Naive thymus-derived CD4-positive, alpha-beta T cell (primary cell): ENCODE measurements around the gene C1orf198. TPM values are rescaled to one million over a fixed set of nuclear protein-coding genes. Genes with fewer than 3 reads are reported as not detected.

Experiments used
- ATAC-seq: fragments of 150-1000 bp; cut with Tn5 transposase; 2 replicates; pipeline ENCODE4 v1.10.0; 2021; ENCODE audit warnings: mild to moderate bottlenecking, moderate library complexity
- CTCF ChIA-PET: fragments of 350-600 bp; sonication (Branson Sonifier 250); formaldehyde crosslinking; loops from one replicate; lab custom pipeline; 2021; ENCODE audit warnings: antibody characterized with exemption; lab: Charles Lee
- POLR2A ChIA-PET: fragments of 350-600 bp; sonication (Branson Sonifier 250); formaldehyde crosslinking; loops from one replicate; lab custom pipeline; 2021; ENCODE audit warnings: antibody characterized with exemption, inconsistent platforms; lab: Charles Lee
- DNase-seq, 9 donors: peaks; one replicate each; pipeline versions ENCODE4 v3.0.0 to v3.0.0-alpha.2; 2020 to 2022; ENCODE audit warnings: mixed read lengths in 1 of 9
- H3K27ac ChIP-seq: one replicate; pipeline ENCODE4 v1.7.0; 2013; ENCODE audit warnings: mild to moderate bottlenecking, low read depth, low read length, moderate library complexity
- H3K27me3 ChIP-seq, 2 donors: one replicate each; pipeline ENCODE4 v1.7.0; 2013; ENCODE audit warnings: low read length in 2 of 2, mild to moderate bottlenecking in 2 of 2, moderate library complexity in 2 of 2; ENCODE audit not compliant: control insufficient read depth in 2 of 2, insufficient read depth in 2 of 2
- H3K36me3 ChIP-seq, 3 experiments: 1 replicate in 2 of 3; 2 replicates in 1 of 3; pipeline ENCODE4 v1.7.0; 2013; ENCODE audit warnings: low read length in 3 of 3, mild to moderate bottlenecking in 3 of 3, moderate library complexity in 1 of 3; ENCODE audit not compliant: insufficient read depth in 3 of 3, control insufficient read depth in 2 of 3
- H3K4me1 ChIP-seq, 2 donors: one replicate each; pipeline ENCODE4 v1.7.0; 2013; ENCODE audit warnings: low read length in 2 of 2, mild to moderate bottlenecking in 2 of 2, moderate library complexity in 1 of 2; ENCODE audit not compliant: control insufficient read depth in 2 of 2, insufficient read depth in 2 of 2
- H3K4me3 ChIP-seq: 2 replicates; pipeline ENCODE4 v1.7.0; 2013; ENCODE audit warnings: mild to moderate bottlenecking, low read length
- H3K9me3 ChIP-seq, 3 experiments: 1 replicate in 2 of 3; 2 replicates in 1 of 3; pipeline ENCODE4 v1.7.0; 2013; ENCODE audit warnings: low read length in 3 of 3; ENCODE audit not compliant: control insufficient read depth in 2 of 3
- H3K27ac Mint-ChIP-seq, 9 donors: one replicate each; pipeline ENCODE4 v1.8.0; 2020 to 2022; ENCODE audit warnings: mixed read lengths in 9 of 9, mild to moderate bottlenecking in 8 of 9, moderate library complexity in 5 of 9, inconsistent platforms in 2 of 9
- H3K27me3 Mint-ChIP-seq, 5 donors: one replicate each; pipeline ENCODE4 v1.8.0; 2021 to 2022; ENCODE audit warnings: mixed read lengths in 5 of 5, mild to moderate bottlenecking in 1 of 5
- H3K36me3 Mint-ChIP-seq, 5 donors: one replicate each; pipeline ENCODE4 v1.8.0; 2020 to 2022; ENCODE audit warnings: mixed read lengths in 5 of 5, mild to moderate bottlenecking in 3 of 5, inconsistent platforms in 1 of 5
- H3K4me1 Mint-ChIP-seq, 7 donors: one replicate each; pipeline ENCODE4 v1.8.0; 2020 to 2022; ENCODE audit warnings: mixed read lengths in 7 of 7, mild to moderate bottlenecking in 3 of 7, inconsistent platforms in 1 of 7
- H3K4me3 Mint-ChIP-seq, 10 donors: one replicate each; pipeline ENCODE4 v1.8.0; 2020 to 2022; ENCODE audit warnings: mild to moderate bottlenecking in 10 of 10, mixed read lengths in 10 of 10, moderate library complexity in 6 of 10, inconsistent platforms in 2 of 10
- H3K9me3 Mint-ChIP-seq, 11 donors: one replicate each; pipeline ENCODE4 v1.8.0; 2020 to 2022; ENCODE audit warnings: mixed read lengths in 11 of 11, mild to moderate bottlenecking in 4 of 11, inconsistent platforms in 1 of 11, moderate library complexity in 1 of 11
- intact Hi-C, 2 donors: fragments of 100-400 bp; cut with micrococcal nuclease; formaldehyde crosslinking; loops; one replicate each; pipeline ENCODE4 v1.15.1; 2023
- polyA plus RNA-seq, 2 donors: library from polyadenylated mRNA; unstranded; fragments of 300-500 nt; fragmentation: Illumina TruSeq; gene quantifications; one replicate each; pipeline ENCODE4 v1.2.3, GENCODE V29; 2021
- total RNA-seq, 6 experiments: library from RNA in 5 of 6; stranded (reverse) in 5 of 6; gene quantifications; 1 replicate in 5 of 6; 2 replicates in 1 of 6; pipeline ENCODE4 v1.2.3 and lab custom pipeline; 2021 to 2026

Gene C1orf198
- total and polyA plus RNA-seq, 7 experiments from 2014 or later: 2.9 to 8.1 (median 4.4) TPM

GRCh38 chr1:230869500-230869899 lies 1.2 kb upstream of the C1orf198 start:
- ChIA-PET POLR2A (no interaction called here), CTCF (interaction anchor here (0.7 kb wide), 1 partner anchor 401 kb away, joined by 3 read pairs; no protein-coding TSS in a partner anchor)
- Mint-ChIP-seq H3K27ac (peak overlapping the region in 1 of 9 donors; percentile 79), H3K4me3 (peak overlapping the region; percentile 17 to 89 (median 78)), H3K9me3 (peaks cover 0 to 1% (median 0%) of the 10 kb centered on the region in 11 donors), H3K27me3 (peaks cover 13 to 41% (median 25%) of the 10 kb centered on the region in 5 donors), H3K4me1 (peaks cover 8 to 25% (median 16%) of the 10 kb centered on the region in 7 donors), H3K36me3 (no peaks in the 10 kb centered on the region)
- Histone ChIP-seq H3K36me3 (peaks cover 0 to 3% (median 0%) of the 10 kb centered on the region in 3 experiments), H3K27ac (no peak overlapping the region), H3K27me3 (peaks cover 0 to 7% of the 10 kb centered on the region in 2 donors), H3K4me1 (peaks cover 0 to 5% of the 10 kb centered on the region in 2 donors), H3K4me3 (no peak overlapping the region), H3K9me3 (no peaks in the 10 kb centered on the region)
- intact Hi-C loops: loop anchor here (2.0 to 10.0 kb wide), 9 partner anchors 109 to 802 kb away; partner anchors contain the start of genes EXOC8 (in 2 of the 2), SPRTN (in 2 of the 2), TSNAX (in 2 of the 2) and ARV1 (in 1 of the 2)
- ATAC-seq (no peak), DNase-seq (no peak)

GRCh38 chr1:230868736-230869385 lies 540 bp upstream of the C1orf198 start:
- Histone ChIP-seq H3K4me1 (peaks cover 0 to 5% of the 10 kb centered on the region in 2 donors), H3K9me3 (no peaks in the 10 kb centered on the region), H3K27me3 (peaks cover 0 to 7% of the 10 kb centered on the region in 2 donors), H3K4me3 (peak overlapping the region; percentile 55), H3K27ac (no peak overlapping the region), H3K36me3 (peaks cover 0 to 3% (median 0%) of the 10 kb centered on the region in 3 experiments)
- Mint-ChIP-seq H3K4me1 (peaks cover 8 to 28% (median 20%) of the 10 kb centered on the region in 7 donors), H3K4me3 (peak overlapping the region; percentile 70 to 89 (median 85)), H3K27ac (peak overlapping the region in 4 of 9 donors; percentile 51 to 84 (median 80)), H3K9me3 (peaks cover 0 to 1% (median 0%) of the 10 kb centered on the region in 11 donors), H3K27me3 (peaks cover 13 to 38% (median 25%) of the 10 kb centered on the region in 5 donors), H3K36me3 (no peaks in the 10 kb centered on the region)
- ATAC-seq: peak; percentile 49
- intact Hi-C loops: loop anchor here (1.0 to 10.0 kb wide), 13 partner anchors 109 to 802 kb away; partner anchors contain the start of genes COG2 (in 2 of the 2), EXOC8 (in 2 of the 2), FAM89A (in 2 of the 2) and SPRTN (in 2 of the 2)
- ChIA-PET CTCF (no interaction called here), POLR2A (no interaction called here)
- DNase-seq: peak in 2 of 9 donors; percentile 12 to 24

GRCh38 chr1:230867101-230867902 lies 1.0 kb downstream of the C1orf198 start:
- Mint-ChIP-seq H3K27ac (peak overlapping the region in 8 of 9 donors; percentile 29 to 67 (median 52)), H3K4me1 (peaks cover 11 to 41% (median 31%) of the 10 kb centered on the region in 7 donors), H3K36me3 (no peaks in the 10 kb centered on the region), H3K27me3 (peaks cover 8 to 38% (median 24%) of the 10 kb centered on the region in 5 donors), H3K9me3 (peaks cover 0 to 1% (median 0%) of the 10 kb centered on the region in 11 donors), H3K4me3 (peak overlapping the region; percentile 70 to 94 (median 88))
- H3K36me3 ChIP-seq: peaks cover 0 to 3% (median 0%) of the 10 kb centered on the region in 3 experiments
- H3K27ac ChIP-seq: peak overlapping the region; percentile 67
- peaks cover 0 to 7% of the 10 kb centered on the region in 2 donors for H3K27me3 ChIP-seq
- ATAC-seq: no peak
- CTCF ChIA-PET: interaction anchor here (1.0 kb wide), 1 partner anchor 110 kb away, joined by 3 read pairs; no protein-coding TSS in a partner anchor
- H3K9me3 ChIP-seq: no peaks in the 10 kb centered on the region
- POLR2A ChIA-PET: interaction anchor here (0.7 kb wide), 1 partner anchor 257 kb away, joined by 3 read pairs; no protein-coding TSS in a partner anchor
- peak overlapping the region; percentile 76 for H3K4me3 ChIP-seq
- peaks cover 0 to 5% of the 10 kb centered on the region in 2 donors for H3K4me1 ChIP-seq
- intact Hi-C loops: loop anchor here (5.0 to 10.0 kb wide), 5 partner anchors 115 to 800 kb away; partner anchors contain the start of genes EXOC8 (in 2 of the 2), SPRTN (in 2 of the 2), GALNT2 (in 1 of the 2) and TSNAX (in 1 of the 2)
- DNase-seq: peak in 1 of 9 donors; percentile 6

GRCh38 chr1:230866171-230867070 lies 1.9 kb downstream of the C1orf198 start:
- ChIA-PET POLR2A (interaction anchor here (0.7 kb wide), 1 partner anchor 257 kb away, joined by 3 read pairs; no protein-coding TSS in a partner anchor), CTCF (no interaction called here)
- no peaks in the 10 kb centered on the region for H3K9me3 ChIP-seq
- DNase-seq (no peak), ATAC-seq (no peak)
- no peaks in the 10 kb centered on the region for H3K9me3 Mint-ChIP-seq
- peaks cover 11 to 42% (median 31%) of the 10 kb centered on the region in 7 donors for H3K4me1 Mint-ChIP-seq
- H3K36me3 ChIP-seq: peaks cover 0 to 3% (median 0%) of the 10 kb centered on the region in 3 experiments
- H3K27ac Mint-ChIP-seq: peak overlapping the region in 2 of 9 donors; percentile 16 to 21
- H3K4me3 Mint-ChIP-seq: peak overlapping the region; percentile 61 to 94 (median 88)
- no peak overlapping the region for H3K4me3 ChIP-seq
- peaks cover 0 to 5% of the 10 kb centered on the region in 2 donors for H3K4me1 ChIP-seq
- intact Hi-C loops: loop anchor here (5.0 to 10.0 kb wide), 5 partner anchors 114 to 799 kb away; partner anchors contain the start of genes EXOC8 (in 2 of the 2), SPRTN (in 2 of the 2), GALNT2 (in 1 of the 2) and TSNAX (in 1 of the 2)
- peaks cover 8 to 32% (median 16%) of the 10 kb centered on the region in 5 donors for H3K27me3 Mint-ChIP-seq
- peaks cover 0 to 7% of the 10 kb centered on the region in 2 donors for H3K27me3 ChIP-seq
- no peak overlapping the region for H3K27ac ChIP-seq
- H3K36me3 Mint-ChIP-seq: no peaks in the 10 kb centered on the region

GRCh38 chr1:230865062-230865817 lies 3.1 kb downstream of the C1orf198 start:
- ChIA-PET POLR2A (no interaction called here), CTCF (no interaction called here)
- peaks cover 0 to 3% (median 0%) of the 10 kb centered on the region in 5 donors for H3K36me3 Mint-ChIP-seq
- Histone ChIP-seq H3K27me3 (peaks cover 0 to 7% of the 10 kb centered on the region in 2 donors), H3K9me3 (no peaks in the 10 kb centered on the region), H3K4me3 (no peak overlapping the region), H3K27ac (no peak overlapping the region), H3K36me3 (peaks cover 0 to 3% (median 0%) of the 10 kb centered on the region in 3 experiments), H3K4me1 (peaks cover 0 to 5% of the 10 kb centered on the region in 2 donors)
- DNase-seq (no peak), ATAC-seq (no peak)
- H3K4me1 Mint-ChIP-seq: peaks cover 13 to 42% (median 32%) of the 10 kb centered on the region in 7 donors
- no peaks in the 10 kb centered on the region for H3K9me3 Mint-ChIP-seq
- intact Hi-C loops: loop anchor here (5.0 to 10.0 kb wide), 5 partner anchors 113 to 798 kb away; partner anchors contain the start of genes EXOC8 (in 2 of the 2), SPRTN (in 2 of the 2), GALNT2 (in 1 of the 2) and TSNAX (in 1 of the 2)
- H3K4me3 Mint-ChIP-seq: no peak overlapping the region
- no peak overlapping the region for H3K27ac Mint-ChIP-seq
- peaks cover 5 to 27% (median 10%) of the 10 kb centered on the region in 5 donors for H3K27me3 Mint-ChIP-seq
